Effector memory CD4-positive, alpha-beta T cell (primary cell): Measurements from ENCODE around the gene GHR.

ENCODE experiments used
- DNase-seq, 3 donors: peaks; one replicate each; pipeline ENCODE4 v3.0.0-alpha.2; 2020
- H3K27ac ChIP-seq: 2 replicates; pipeline ENCODE4 v1.7.0; 2013; ENCODE audit warnings: mild to moderate bottlenecking, low read length, moderate library complexity; ENCODE audit not compliant: insufficient read depth, poor library complexity, severe bottlenecking
- H3K27me3 ChIP-seq: replicated peaks from 2 replicates; pipeline ENCODE4 v1.7.0; 2013; ENCODE audit warnings: mild to moderate bottlenecking, low read length; ENCODE audit not compliant: insufficient read depth, control insufficient read depth, poor library complexity, severe bottlenecking
- H3K36me3 ChIP-seq: 2 replicates; pipeline ENCODE4 v1.7.0; 2013; ENCODE audit warnings: mild to moderate bottlenecking, low read length, moderate library complexity; ENCODE audit not compliant: control insufficient read depth, insufficient read depth
- H3K4me1 ChIP-seq: 2 replicates; pipeline ENCODE4 v1.7.0; 2013; ENCODE audit warnings: low read length, mild to moderate bottlenecking; ENCODE audit not compliant: control insufficient read depth, insufficient read depth, poor library complexity, severe bottlenecking
- H3K4me3 ChIP-seq: 2 replicates; pipeline ENCODE4 v1.7.0; 2013; ENCODE audit warnings: low read length, low read depth, mild to moderate bottlenecking; ENCODE audit not compliant: insufficient read depth, poor library complexity, severe bottlenecking
- H3K9me3 ChIP-seq: 2 replicates; pipeline ENCODE4 v1.7.0; 2013; ENCODE audit warnings: mild to moderate bottlenecking, low read length, moderate library complexity; ENCODE audit not compliant: control insufficient read depth

The GHR gene

DNA sequence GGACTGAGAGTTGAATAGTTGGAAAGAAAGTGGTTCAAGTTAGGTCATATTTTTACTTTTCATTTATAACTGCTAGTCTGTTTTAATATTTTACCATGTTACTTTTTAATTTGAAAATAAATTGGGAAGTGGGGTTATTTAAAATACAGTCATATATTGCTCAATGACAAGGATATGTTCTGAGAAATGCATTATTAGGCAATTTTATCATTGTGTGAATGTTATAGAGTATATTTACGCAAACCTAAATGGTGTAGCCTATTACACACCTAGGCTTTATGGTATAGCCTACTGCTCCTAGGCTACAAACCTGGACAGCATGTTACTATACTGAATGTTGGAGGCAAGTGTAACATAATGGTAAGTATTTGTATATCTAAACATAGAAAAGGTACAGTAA, 338.6 kb downstream of the GHR start:
- DNase-seq, result no peak
- no peak overlapping the region for H3K27ac ChIP-seq
- H3K36me3 ChIP-seq, result no peaks in the 10 kb centered on the region
- H3K4me1 ChIP-seq, result no peaks in the 10 kb centered on the region
- no peaks in the 10 kb centered on the region for H3K9me3 ChIP-seq
- H3K4me3 ChIP-seq, result no peak overlapping the region
- no peaks in the 10 kb centered on the region for H3K27me3 ChIP-seq

DNA sequence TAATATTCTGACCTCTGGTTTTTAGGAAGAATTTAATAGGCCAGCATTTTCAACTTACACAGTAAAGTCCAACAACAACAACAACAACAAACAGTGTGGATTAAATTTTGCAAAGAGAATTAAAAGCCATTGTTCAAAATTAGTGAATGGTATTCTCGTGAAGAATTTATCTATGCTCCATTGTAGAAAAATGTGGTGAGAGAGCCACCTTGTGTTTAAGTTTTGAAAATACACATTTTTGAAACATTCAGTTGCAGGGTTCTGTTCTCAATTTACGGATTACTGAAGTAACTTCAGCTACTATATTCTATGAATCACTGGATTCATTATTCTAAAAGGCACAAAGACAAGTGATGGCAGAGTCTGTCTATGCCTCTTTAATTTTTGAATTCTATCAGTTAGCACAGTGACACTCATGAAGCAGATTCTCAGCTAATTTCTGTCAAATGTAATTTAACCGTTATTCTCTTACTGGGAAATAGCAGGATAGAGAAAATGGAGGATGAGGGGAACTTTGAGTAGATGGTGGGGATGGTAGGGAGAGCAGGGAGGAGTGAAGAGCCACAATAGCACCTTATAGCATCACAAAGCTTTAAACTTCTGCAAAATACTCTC, 344.4 kb downstream of the GHR start:
- no peak overlapping the region for H3K27ac ChIP-seq
- H3K4me1 ChIP-seq, result no peaks in the 10 kb centered on the region
- H3K4me3 ChIP-seq, result no peak overlapping the region
- H3K27me3 ChIP-seq, result no peaks in the 10 kb centered on the region
- H3K9me3 ChIP-seq, result no peaks in the 10 kb centered on the region
- DNase-seq, result no peak
- H3K36me3 ChIP-seq, result no peaks in the 10 kb centered on the region

DNA sequence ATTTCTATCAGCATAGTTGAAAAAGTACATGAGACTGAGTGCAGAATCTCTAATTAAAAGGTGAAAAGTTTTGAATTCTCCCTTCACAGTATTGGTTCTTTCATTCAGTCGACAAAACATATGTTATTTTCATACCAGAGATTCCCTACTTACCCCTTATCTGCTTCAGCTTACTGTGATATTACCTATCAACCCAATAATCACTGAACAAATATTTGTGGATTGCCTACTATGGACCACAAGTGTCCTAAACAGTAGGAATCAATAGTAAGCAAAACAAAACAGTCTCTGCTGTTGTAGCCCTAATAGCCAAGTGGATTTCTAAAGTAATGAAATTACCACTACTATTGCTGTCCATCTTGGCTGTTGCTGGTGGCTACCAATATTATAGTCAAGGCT, 344.9 kb downstream of the GHR start:
- Histone ChIP-seq H3K36me3 (no peaks in the 10 kb centered on the region), H3K27me3 (no peaks in the 10 kb centered on the region)
- DNase-seq, result no peak

DNA sequence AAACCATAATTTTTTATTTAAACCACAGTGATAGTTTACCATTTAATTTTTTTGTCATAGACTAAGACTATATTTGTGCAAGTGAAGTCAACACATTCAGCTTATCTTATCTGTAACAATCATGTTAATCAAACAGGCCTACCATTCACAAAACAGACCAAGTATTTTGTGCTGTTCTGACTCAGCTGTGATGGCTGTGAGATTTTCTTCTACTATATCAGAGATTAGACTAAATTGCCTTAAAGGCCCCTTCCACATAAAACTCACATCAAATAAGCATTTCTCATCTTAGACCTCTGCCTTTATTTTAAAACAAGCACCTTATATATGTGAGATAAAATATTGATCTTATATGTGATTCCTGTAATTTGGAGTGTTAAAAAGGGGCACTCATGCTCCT, 346.8 kb downstream of the GHR start:
- H3K27me3 ChIP-seq, result no peaks in the 10 kb centered on the region
- H3K27ac ChIP-seq, result no peak overlapping the region
- no peak overlapping the region for H3K4me3 ChIP-seq
- DNase-seq, result no peak
- H3K36me3 ChIP-seq, result no peaks in the 10 kb centered on the region
- no peaks in the 10 kb centered on the region for H3K4me1 ChIP-seq
- H3K9me3 ChIP-seq, result no peaks in the 10 kb centered on the region

More for the DNA sequence above, 344.9 kb downstream of the GHR start:
- H3K27ac ChIP-seq, result no peak overlapping the region
- no peak overlapping the region for H3K4me3 ChIP-seq
- H3K9me3 ChIP-seq, result no peaks in the 10 kb centered on the region
- H3K4me1 ChIP-seq, result no peaks in the 10 kb centered on the region
